Left colon (tissue), 2 donors: ENCODE results near the gene PPP4R3B. TPM values are rescaled to one million over a fixed set of nuclear protein-coding genes. Genes with fewer than 3 reads are reported as not detected.

Experiments
- ATAC-seq: fragments of 200-7000 bp; cut with Tn5 transposase; one replicate; pipeline ENCODE4 v1.9.1; 2020; ENCODE audit warnings: mild to moderate bottlenecking, moderate library complexity
- DNase-seq, 2 donors: peaks; one replicate each; pipeline ENCODE4 v3.0.0-alpha.2; 2020
- intact Hi-C, 2 donors: fragments of 100-400 bp; cut with DNase I in 1 of 2; cut with micrococcal nuclease in 1 of 2; formaldehyde crosslinking; loops; one replicate each; pipeline versions ENCODE4 v1.11.2 to v1.14.0; 2022; cut with DNase I, micrococcal nuclease
- long read RNA-seq: library from polyadenylated mRNA; unstranded; transcript quantifications from one replicate; pipeline ENCODE4 v2.0.0, GENCODE V29; 2021
- total RNA-seq, 2 donors: library from RNA; stranded (reverse); fragmentation: NEBNext Ultra II Directional; extraction: Animal tissue kit (Norgen Biotek cat#: 25700); gene quantifications; one replicate each; pipeline ENCODE4 v1.2.1, GENCODE V29; 2021
- donor health status: DM: no; HTN: no; CAD: no.
- donor health status: DM: yes; HTN: yes; CAD: no.

PPP4R3B gene
- 10 to 100 TPM; 59.0 to 64.7 TPM for total RNA-seq
- long read RNA-seq, full-length matches to known transcripts: 19 of 58 reads
- long read RNA-seq, partial matches to known transcripts: 22 of 58 reads
- long read RNA-seq, other reads (novel, unspliced or antisense): 17 of 58 reads

GRCh38 chr2:55617175-55618024, at the start of gene PPP4R3B:
Gene PPP4R3B (minus strand): TSS chr2:55617622. CDS start chr2:55617285, 337 bp downstream.
- intact Hi-C loops: no loop called here
- ATAC-seq (peak; percentile 91), DNase-seq (peak; percentile 98 to 100)

- intact Hi-C loops: no loop called here
- no peak for DNase-seq
- no peak for ATAC-seq
Measured at GRCh38 chr2:55653255-55653654, 35.8 kb upstream of the PPP4R3B start.

- ATAC-seq: no peak
- intact Hi-C loops: no loop called here
- no peak for DNase-seq
Measured at GRCh38 chr2:55649211-55649610, 31.8 kb upstream of the PPP4R3B start.

GRCh38 chr2:55636831-55637230, 19.4 kb upstream of the PPP4R3B start:
- ATAC-seq (no peak), DNase-seq (no peak)
- intact Hi-C loops: no loop called here

GRCh38 chr2:55628931-55629330, 11.5 kb upstream of the PPP4R3B start:
- ATAC-seq: no peak
- DNase-seq: no peak
- intact Hi-C loops: no loop called here

GRCh38 chr2:55627915-55628314, 10.5 kb upstream of the PPP4R3B start:
- DNase-seq (no peak), ATAC-seq (no peak)
- intact Hi-C loops: no loop called here

GRCh38 chr2:55621802-55622201, 4.4 kb upstream of the PPP4R3B start:
- ATAC-seq: no peak
- DNase-seq: no peak
- intact Hi-C loops: no loop called here

- DNase-seq: no peak
- intact Hi-C loops: no loop called here
- no peak for ATAC-seq
Measured at GRCh38 chr2:55620123-55620779, 2.8 kb upstream of the PPP4R3B start.

GRCh38 chr2:55618275-55619055, 1.0 kb upstream of the PPP4R3B start:
- DNase-seq: peak; percentile 57 to 59
- intact Hi-C loops: no loop called here
- ATAC-seq: peak; percentile 39

GRCh38 chr2:55618025-55618274, 528 bp upstream of the PPP4R3B start:
- DNase-seq: no peak
- intact Hi-C loops: no loop called here
- no peak for ATAC-seq

- ATAC-seq: peak; percentile 24
- peak; percentile 19 to 44 for DNase-seq
- intact Hi-C loops: no loop called here
Measured at GRCh38 chr2:55616551-55617174, 759 bp downstream of the PPP4R3B start.

- no peak for DNase-seq
- intact Hi-C loops: no loop called here
- ATAC-seq: no peak
Measured at GRCh38 chr2:55611997-55612396, 5.4 kb downstream of the PPP4R3B start.

- DNase-seq: no peak
- intact Hi-C loops: no loop called here
- ATAC-seq: no peak
Measured at GRCh38 chr2:55610954-55611743, 6.3 kb downstream of the PPP4R3B start.

GRCh38 chr2:55609938-55610578, 7.4 kb downstream of the PPP4R3B start:
- no peak for ATAC-seq
- DNase-seq: no peak
- intact Hi-C loops: no loop called here

GRCh38 chr2:55609193-55609794, 8.1 kb downstream of the PPP4R3B start:
- no peak for DNase-seq
- ATAC-seq: no peak
- intact Hi-C loops: no loop called here

- no peak for DNase-seq
- ATAC-seq: no peak
- intact Hi-C loops: no loop called here
Measured at GRCh38 chr2:55607717-55608116, 9.7 kb downstream of the PPP4R3B start.

GRCh38 chr2:55604027-55604565, 13.3 kb downstream of the PPP4R3B start:
- DNase-seq (no peak), ATAC-seq (no peak)
- intact Hi-C loops: no loop called here
